Stomach smooth muscle (tissue), 2 donors: ENCODE measurements around the gene NKD2.

Source experiments
- H3K27ac ChIP-seq: one replicate; pipeline ENCODE4 v1.7.0; 2013; ENCODE audit warnings: mild to moderate bottlenecking, low read length, inconsistent platforms
- H3K27me3 ChIP-seq, 2 donors: one replicate each; pipeline ENCODE4 v1.7.0; 2013; ENCODE audit warnings: low read length in 2 of 2; ENCODE audit not compliant: insufficient read depth in 2 of 2, control insufficient read depth in 1 of 2
- H3K36me3 ChIP-seq, 2 donors: one replicate each; pipeline ENCODE4 v1.7.0; 2013; ENCODE audit warnings: low read length in 2 of 2; ENCODE audit not compliant: control insufficient read depth in 2 of 2, insufficient read depth in 2 of 2
- H3K4me1 ChIP-seq: one replicate; pipeline ENCODE4 v1.7.0; 2013; ENCODE audit warnings: low read length; ENCODE audit not compliant: control insufficient read depth, insufficient read depth
- H3K4me3 ChIP-seq, 2 donors: one replicate each; pipeline ENCODE4 v1.7.0; 2013; ENCODE audit warnings: low read length in 2 of 2
- H3K9ac ChIP-seq, 2 donors: one replicate each; pipeline ENCODE4 v1.7.0; 2013; ENCODE audit warnings: low read length in 2 of 2, mild to moderate bottlenecking in 1 of 2
- H3K9me3 ChIP-seq, 2 donors: one replicate each; pipeline ENCODE4 v1.7.0; 2013; ENCODE audit warnings: low read length in 2 of 2; ENCODE audit not compliant: control insufficient read depth in 2 of 2
- donor health status: healthy.
- donor health status: Pancreatic carcinoma.

Gene NKD2

DNA sequence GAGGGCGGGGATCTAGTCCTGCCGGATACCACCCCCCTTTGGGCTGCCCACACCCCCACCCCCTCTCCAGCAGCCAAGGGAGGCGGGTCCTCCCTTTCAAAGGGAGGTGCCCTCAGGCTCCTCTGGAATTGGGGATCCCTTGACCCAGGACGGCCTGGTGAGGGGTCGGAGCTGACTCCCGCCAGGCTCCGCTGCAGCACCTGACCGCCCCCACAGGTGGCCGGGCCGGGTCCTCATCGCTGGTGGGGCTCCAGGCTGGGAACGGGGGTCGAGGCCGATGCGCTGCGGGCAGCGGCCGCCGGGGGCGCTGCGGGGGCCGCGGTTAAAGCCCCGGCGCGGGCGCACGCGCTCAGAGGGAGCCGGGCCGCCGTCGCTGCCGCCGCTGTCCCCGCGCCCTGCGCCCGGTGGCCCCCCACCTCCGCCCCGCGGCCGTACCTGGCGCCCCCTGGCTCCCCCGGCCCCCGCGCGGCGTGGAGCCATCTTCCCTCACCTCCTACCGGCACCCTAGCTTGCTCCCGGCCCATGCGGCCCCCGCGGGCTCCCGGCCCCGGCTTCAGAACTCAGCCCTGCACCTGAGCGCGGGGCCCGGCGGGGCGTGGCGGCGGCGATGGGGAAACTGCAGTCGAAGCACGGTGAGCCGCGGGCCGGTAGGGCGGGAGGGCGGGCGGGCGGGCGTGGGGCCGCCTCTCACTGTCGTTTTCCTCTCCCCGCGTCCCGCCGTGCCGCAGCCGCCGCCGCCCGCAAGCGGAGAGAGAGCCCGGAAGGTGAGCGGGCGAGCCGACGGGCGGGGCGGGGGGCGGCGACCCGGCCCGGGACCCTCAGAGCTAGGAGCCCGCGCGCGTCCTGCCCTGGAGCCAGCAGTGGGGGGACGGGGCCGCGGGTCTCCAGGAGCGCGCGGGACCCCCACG is at the start of gene NKD2:
Gene NKD2, plus strand, starts transcription at position 352 of the 908 bp plus-strand sequence. Its CDS starts 256 bp downstream, at position 608.
- no peak within 1 kb of the TSS for H3K27ac ChIP-seq
- H3K36me3 ChIP-seq, result no peaks in the 10 kb centered on the region
- H3K4me1 ChIP-seq, result peaks cover 31% of the 10 kb centered on the region
- peaks cover 19 to 38% of the 10 kb centered on the region in 2 donors for H3K27me3 ChIP-seq
- peak within 1 kb of the TSS; percentile 19 to 64 for H3K4me3 ChIP-seq
- no peaks in the 10 kb centered on the region for H3K9me3 ChIP-seq
- no peak within 1 kb of the TSS for H3K9ac ChIP-seq

GRCh38 chr5:959581-960531 is 48.7 kb upstream of the NKD2 start:
- Histone ChIP-seq H3K4me1 (peaks cover 37% of the 10 kb centered on the region), H3K36me3 (no peaks in the 10 kb centered on the region), H3K9ac (no peak overlapping the region), H3K27ac (no peak overlapping the region), H3K4me3 (no peak overlapping the region), H3K27me3 (no peaks in the 10 kb centered on the region), H3K9me3 (no peaks in the 10 kb centered on the region)

- Histone ChIP-seq H3K27me3 (no peaks in the 10 kb centered on the region), H3K27ac (no peak overlapping the region), H3K9me3 (no peaks in the 10 kb centered on the region), H3K9ac (no peak overlapping the region), H3K4me3 (no peak overlapping the region), H3K36me3 (no peaks in the 10 kb centered on the region), H3K4me1 (peaks cover 37% of the 10 kb centered on the region)
Measured at GRCh38 chr5:960551-960950, 48.1 kb upstream of the NKD2 start.

DNA sequence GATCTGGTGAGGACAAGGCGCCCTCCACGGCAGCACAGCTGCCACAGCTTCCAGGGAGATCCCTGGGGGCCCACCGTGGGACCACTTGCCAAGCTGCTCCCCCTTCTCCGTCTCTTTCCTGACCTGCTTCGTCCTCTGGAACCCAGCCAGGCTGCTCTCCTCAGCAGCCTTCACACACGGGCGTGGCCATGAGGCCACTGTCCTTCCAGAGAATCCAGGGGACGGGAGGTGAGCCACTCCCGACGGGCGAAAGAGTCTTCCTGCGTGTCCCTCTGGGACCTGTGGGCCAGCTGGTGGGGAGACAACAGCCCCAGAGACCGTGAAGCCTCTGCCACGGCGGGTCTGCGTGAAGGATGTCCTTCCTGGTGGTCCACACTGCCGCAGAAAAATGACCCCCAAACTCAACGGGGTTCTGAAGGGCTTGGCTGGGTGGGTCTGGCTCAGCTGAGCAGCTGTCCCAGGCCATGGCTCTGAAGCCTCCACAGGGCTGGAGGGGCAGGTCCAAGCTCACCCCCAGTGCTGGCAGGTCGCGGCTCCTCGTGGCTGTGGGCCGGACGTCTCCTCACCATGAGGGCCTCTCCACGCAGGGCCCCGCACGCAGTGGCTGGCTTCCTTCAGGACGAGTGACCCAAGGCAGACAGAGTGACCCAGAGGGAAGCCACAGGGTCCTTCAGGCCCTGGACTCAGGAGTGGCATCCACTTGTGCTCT is 47.4 kb upstream of the NKD2 start:
- Histone ChIP-seq H3K4me3 (no peak overlapping the region), H3K27ac (no peak overlapping the region), H3K9me3 (no peaks in the 10 kb centered on the region), H3K36me3 (no peaks in the 10 kb centered on the region), H3K9ac (no peak overlapping the region), H3K4me1 (peaks cover 32% of the 10 kb centered on the region), H3K27me3 (peaks cover 0 to 2% of the 10 kb centered on the region in 2 donors)

DNA sequence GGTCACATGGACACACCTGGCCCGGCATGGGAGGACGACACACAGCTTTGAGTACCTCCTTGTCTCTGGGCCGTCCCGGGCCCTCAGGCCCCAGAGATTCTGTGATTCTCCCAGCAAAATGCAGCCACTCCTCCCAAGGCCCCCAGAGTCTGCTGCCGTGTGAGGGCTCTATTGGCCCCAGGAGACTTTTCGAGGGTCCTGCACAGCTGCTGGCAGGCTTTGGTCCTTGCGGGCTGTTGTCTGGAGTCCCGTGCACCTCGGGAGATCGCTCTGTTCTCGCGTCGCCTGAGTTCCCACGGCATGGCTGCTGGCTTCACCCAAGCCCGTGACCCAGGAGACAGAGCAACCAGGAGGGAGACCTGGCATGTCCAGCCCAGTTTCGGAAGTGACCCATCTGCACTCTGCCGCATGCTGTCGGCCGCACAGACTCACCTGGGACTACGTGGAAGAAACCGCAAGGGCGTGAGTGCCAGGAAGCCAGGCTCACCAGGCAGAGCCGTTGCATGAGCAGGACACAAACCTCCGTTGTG is 46.8 kb upstream of the NKD2 start:
- Histone ChIP-seq H3K9me3 (no peaks in the 10 kb centered on the region), H3K36me3 (no peaks in the 10 kb centered on the region), H3K4me3 (no peak overlapping the region), H3K27me3 (peaks cover 0 to 2% of the 10 kb centered on the region in 2 donors), H3K4me1 (peaks cover 26% of the 10 kb centered on the region), H3K27ac (no peak overlapping the region), H3K9ac (no peak overlapping the region)

- Histone ChIP-seq H3K27ac (no peak overlapping the region), H3K4me1 (peaks cover 20% of the 10 kb centered on the region), H3K9me3 (no peaks in the 10 kb centered on the region), H3K9ac (no peak overlapping the region), H3K36me3 (no peaks in the 10 kb centered on the region), H3K4me3 (no peak overlapping the region), H3K27me3 (peaks cover 0 to 4% of the 10 kb centered on the region in 2 donors)
Measured at GRCh38 chr5:962386-962785, 46.2 kb upstream of the NKD2 start.

DNA sequence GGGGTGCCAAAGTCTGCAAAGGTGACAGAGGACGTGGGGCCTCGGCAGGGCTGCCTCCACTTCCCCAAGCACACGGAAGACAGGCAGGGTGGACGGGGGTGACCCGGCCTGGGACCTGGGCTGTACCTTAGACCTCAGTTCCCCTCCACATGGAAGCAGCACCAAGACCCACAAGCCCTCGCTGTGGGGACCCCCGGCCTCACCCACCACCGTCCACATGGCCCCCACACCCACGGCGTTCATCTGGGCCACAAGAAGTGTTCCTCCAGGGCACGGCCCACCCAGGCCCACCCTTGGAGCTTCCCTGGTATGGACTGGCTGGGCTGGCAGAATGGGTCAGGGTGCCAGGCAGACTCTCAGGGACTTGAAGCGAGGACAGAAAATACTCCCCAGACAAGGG is 45.8 kb upstream of the NKD2 start:
- H3K36me3 ChIP-seq, result no peaks in the 10 kb centered on the region
- H3K4me1 ChIP-seq, result peaks cover 16% of the 10 kb centered on the region
- H3K27me3 ChIP-seq, result peaks cover 0 to 4% of the 10 kb centered on the region in 2 donors
- H3K27ac ChIP-seq, result no peak overlapping the region
- H3K9ac ChIP-seq, result no peak overlapping the region
- no peak overlapping the region for H3K4me3 ChIP-seq
- H3K9me3 ChIP-seq, result no peaks in the 10 kb centered on the region

GRCh38 chr5:963310-963672 is 45.3 kb upstream of the NKD2 start:
- H3K4me1 ChIP-seq, result peaks cover 11% of the 10 kb centered on the region
- no peak overlapping the region for H3K27ac ChIP-seq
- H3K4me3 ChIP-seq, result no peak overlapping the region
- no peak overlapping the region for H3K9ac ChIP-seq
- peaks cover 0 to 4% of the 10 kb centered on the region in 2 donors for H3K27me3 ChIP-seq
- no peaks in the 10 kb centered on the region for H3K36me3 ChIP-seq
- no peaks in the 10 kb centered on the region for H3K9me3 ChIP-seq

DNA sequence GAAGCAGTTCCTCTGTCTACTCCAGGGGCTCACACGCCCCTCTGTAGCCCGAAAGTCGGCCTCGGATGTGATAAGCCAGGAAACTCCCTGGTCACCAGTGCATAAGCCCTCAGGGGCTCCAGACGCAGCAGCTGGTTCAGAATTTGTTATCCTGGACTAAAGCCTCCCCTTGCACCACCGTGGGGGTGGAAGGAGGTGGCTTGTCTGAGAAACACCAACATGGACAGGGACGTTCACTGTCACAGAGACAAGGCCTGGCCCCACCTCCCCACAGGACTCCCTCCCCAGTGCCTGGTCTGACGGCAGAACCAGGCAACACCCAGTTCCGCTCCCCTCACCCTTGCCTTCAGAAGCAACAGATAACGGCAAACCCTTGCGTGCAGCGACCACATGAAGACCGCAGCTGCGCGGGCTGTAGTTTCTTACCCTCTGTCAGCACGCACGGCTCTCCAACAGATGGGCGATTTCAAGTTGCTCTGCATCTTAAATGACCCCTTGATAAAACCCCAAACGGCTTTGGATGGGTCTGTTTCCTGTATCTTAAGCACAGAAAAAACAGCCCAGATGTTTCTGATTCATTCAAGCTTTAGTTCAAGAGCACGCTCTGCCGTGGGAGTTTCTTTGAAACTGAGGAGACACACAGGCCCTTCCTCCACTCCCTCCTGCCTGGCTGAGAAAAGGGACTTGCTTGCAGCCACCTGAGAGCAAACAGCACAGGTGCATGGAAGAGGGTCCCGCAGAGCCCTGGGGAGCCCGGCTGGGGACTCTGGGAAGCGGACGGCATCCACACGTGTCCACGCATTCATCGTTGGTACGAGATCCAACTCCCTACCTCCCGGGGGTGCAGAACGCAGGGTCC is 44.7 kb upstream of the NKD2 start:
- H3K4me1 ChIP-seq, result peaks cover 11% of the 10 kb centered on the region
- H3K36me3 ChIP-seq, result no peaks in the 10 kb centered on the region
- H3K9ac ChIP-seq, result no peak overlapping the region
- peaks cover 0 to 4% of the 10 kb centered on the region in 2 donors for H3K27me3 ChIP-seq
- H3K4me3 ChIP-seq, result no peak overlapping the region
- H3K9me3 ChIP-seq, result no peaks in the 10 kb centered on the region
- no peak overlapping the region for H3K27ac ChIP-seq
